RCC 7860 (cell line): Measurements from ENCODE around the gene SFRP2.

ENCODE experiments used
- DNase-seq: peaks from one replicate; pipeline ENCODE4 v3.0.0-alpha.2; 2015; ENCODE audit warnings: low spot score
- FAIRE-seq: peaks from 2 replicates; lab custom pipeline; 2012; peaks lifted over from hg19 to GRCh38; lab: Jason Lieb, UNC

Gene SFRP2

DNA sequence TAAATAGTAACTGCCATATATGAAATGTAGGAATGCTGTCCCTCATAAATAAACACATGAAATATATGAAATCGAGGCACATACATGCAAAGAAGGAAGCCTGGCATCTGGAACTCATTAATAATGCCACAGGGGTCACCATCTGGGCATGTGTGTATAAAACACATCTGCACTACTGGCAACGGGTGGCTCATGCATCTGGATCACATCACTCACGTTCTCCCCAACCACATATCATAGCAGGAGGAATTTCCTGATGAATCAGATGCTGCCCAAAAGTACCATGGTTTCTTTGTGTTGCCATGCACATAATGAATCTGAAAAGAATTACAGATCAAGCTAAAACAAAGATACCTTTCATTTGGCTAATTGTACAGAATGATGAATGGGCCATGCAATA is 57.6 kb downstream of the SFRP2 start:
- FAIRE-seq: no peak
- peak; percentile 57 for DNase-seq
